Ramos (cell line): Measurements from ENCODE around the gene RBM39.
"Not testable (repeated sequence)": the region's sequence is repeated elsewhere in the genome, so short reads cannot be mapped to it uniquely, and the experiment has no call there.

Source experiments
- in situ Hi-C: fragments of 300-500 bp; cut with MboI; formaldehyde crosslinking; loops from one replicate; pipeline ENCODE4 v1.14.3; 2022; ENCODE audit warnings: low sequenced_read_pairs; ENCODE audit not compliant: unreplicated experiment

RBM39 gene

GRCh38 chr20:35741892-35742740, at the start of gene RBM39:
TSS of gene RBM39 (minus strand) at chr20:35742260. CDS start at chr20:35740874, 1,386 bp downstream.
- in situ Hi-C loops, result no loop called here

- in situ Hi-C loops, result no loop called here
Measured at GRCh38 chr20:35791821-35792220, 49.8 kb upstream of the RBM39 start.

- in situ Hi-C loops, result no loop called here
Measured at GRCh38 chr20:35791097-35791496, 49.0 kb upstream of the RBM39 start.

GRCh38 chr20:35788796-35789195, 46.7 kb upstream of the RBM39 start:
- in situ Hi-C loops, result no loop called here

GRCh38 chr20:35785541-35785940, 43.5 kb upstream of the RBM39 start:
- in situ Hi-C loops, result not testable (repeated sequence)

- in situ Hi-C loops, result not testable (repeated sequence)
Measured at GRCh38 chr20:35783811-35784210, 41.8 kb upstream of the RBM39 start.

GRCh38 chr20:35776513-35777101, 34.5 kb upstream of the RBM39 start:
- in situ Hi-C loops, result no loop called here

GRCh38 chr20:35774391-35774790, 32.3 kb upstream of the RBM39 start:
- in situ Hi-C loops, result no loop called here

- in situ Hi-C loops, result no loop called here
Measured at GRCh38 chr20:35773154-35773751, 31.2 kb upstream of the RBM39 start.

GRCh38 chr20:35772563-35773058, 30.6 kb upstream of the RBM39 start:
- in situ Hi-C loops, result no loop called here

GRCh38 chr20:35771689-35772562, 29.9 kb upstream of the RBM39 start, which contains the start of gene PHF20:
TSS of gene PHF20 (plus strand) at chr20:35772015. CDS start at chr20:35801523, 29,508 bp downstream.
- in situ Hi-C loops, result no loop called here

- in situ Hi-C loops, result no loop called here
Measured at GRCh38 chr20:35771367-35771688, 29.3 kb upstream of the RBM39 start.

- in situ Hi-C loops, result no loop called here
Measured at GRCh38 chr20:35768731-35769664, 26.9 kb upstream of the RBM39 start.

- in situ Hi-C loops, result no loop called here
Measured at GRCh38 chr20:35767683-35768481, 25.8 kb upstream of the RBM39 start.

- in situ Hi-C loops, result no loop called here
Measured at GRCh38 chr20:35766843-35767242, 24.8 kb upstream of the RBM39 start.

- in situ Hi-C loops, result not testable (repeated sequence)
Measured at GRCh38 chr20:35764936-35765335, 22.9 kb upstream of the RBM39 start.

- in situ Hi-C loops, result no loop called here
Measured at GRCh38 chr20:35762461-35762860, 20.4 kb upstream of the RBM39 start.

- in situ Hi-C loops, result not testable (repeated sequence)
Measured at GRCh38 chr20:35761548-35761947, 19.5 kb upstream of the RBM39 start.
